Stimulated activated CD8-positive, alpha-beta memory T cell treated with anti-CD3 and anti-CD28 coated beads, Interleukin-7, amount 100 ng/mL, for 1 hour (primary cell): ENCODE data around the gene RBM24.
"Not testable (repeated sequence)": the region's sequence is repeated elsewhere in the genome, so short reads cannot be mapped to it uniquely, and the experiment has no call there.

ENCODE experiments used
- DNase-seq, 2 donors: peaks; one replicate each; pipeline ENCODE4 v3.0.0-alpha.2; 2020; ENCODE audit warnings: low read depth in 2 of 2

RBM24 gene

GRCh38 chr6:17291778-17292177 lies 10.6 kb downstream of the RBM24 start:
- DNase-seq, result no peak

- DNase-seq, result no peak
These were observed 11.5 kb downstream of the RBM24 start for GRCh38 chr6:17292600-17293133.

GRCh38 chr6:17293395-17293794 lies 12.2 kb downstream of the RBM24 start:
- DNase-seq, result no peak

DNA sequence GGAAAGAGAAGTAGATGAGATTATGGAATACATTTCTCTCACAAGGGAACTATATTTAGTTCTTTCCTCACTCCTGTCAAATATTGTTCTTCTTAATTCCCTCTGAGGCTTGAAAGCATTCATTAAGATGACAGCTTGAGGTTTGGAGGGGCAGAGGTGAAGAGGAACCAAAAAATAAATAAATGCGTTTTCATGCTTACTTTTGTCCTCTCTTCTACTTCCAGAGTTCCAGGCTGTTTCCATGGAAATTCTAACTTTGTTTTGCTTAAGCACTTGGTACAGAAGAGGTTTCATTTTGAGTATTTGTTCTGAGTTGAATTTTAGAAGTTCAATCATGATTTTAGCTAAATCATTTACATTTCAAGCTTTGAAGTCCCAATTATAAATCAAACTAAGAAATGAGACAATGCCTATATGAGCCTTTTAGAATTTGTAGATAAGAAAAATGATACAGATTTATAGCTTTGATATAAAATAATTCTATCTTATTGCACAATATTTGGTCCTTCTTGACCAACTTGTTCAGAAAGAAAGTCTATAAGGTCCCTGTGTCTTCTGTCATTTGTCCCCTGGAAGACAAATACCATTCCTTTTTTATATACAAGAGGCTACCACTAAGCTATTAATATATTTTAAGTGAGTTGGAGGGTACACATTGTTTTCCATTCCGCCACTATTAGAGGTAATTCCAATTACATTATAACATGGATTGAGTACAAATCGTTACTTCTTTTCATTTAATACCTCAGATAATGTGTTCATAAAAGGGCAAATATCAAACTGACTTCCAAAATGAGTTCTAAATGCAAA lies 16.3 kb downstream of the RBM24 start:
- DNase-seq, result no peak

DNA sequence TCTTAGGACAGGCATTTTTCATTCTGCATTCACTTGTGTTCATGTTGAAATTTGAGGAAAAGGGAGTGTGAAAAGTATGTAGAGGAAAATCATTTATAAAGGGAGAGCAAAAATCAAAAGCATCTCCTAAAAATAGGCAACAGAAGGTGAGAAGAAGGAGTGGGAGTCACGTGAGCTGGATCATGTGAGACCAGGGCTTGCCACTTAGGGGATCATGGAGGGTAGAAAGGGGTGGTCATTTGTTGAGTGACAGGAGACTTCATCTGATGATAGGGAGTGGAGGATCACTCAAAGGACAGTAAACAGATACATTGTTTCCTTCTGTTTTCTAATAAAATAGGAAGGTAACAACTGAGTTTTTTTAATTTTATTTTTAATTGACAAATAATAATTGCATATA lies 17.1 kb downstream of the RBM24 start:
- no peak for DNase-seq

DNA sequence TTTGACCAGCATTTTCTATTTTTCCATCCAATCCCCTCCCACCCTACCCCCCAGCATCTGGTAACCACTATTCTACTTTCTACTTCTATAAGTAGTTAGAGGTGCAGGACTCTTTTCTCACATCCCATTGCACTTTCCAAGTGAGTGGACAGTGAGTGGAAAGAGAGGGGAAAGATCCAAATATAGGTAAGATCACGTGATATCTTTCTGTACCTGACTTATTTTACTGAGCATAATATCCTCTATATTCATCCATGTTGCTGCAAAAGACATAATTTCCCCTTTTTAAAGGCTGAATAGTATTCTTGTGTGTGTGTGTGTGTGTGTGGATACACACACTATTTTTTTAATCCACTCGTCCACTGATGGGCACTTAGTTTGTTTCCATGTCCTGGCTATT lies 18.1 kb downstream of the RBM24 start:
- no peak for DNase-seq

- DNase-seq, result no peak
These were observed 18.6 kb downstream of the RBM24 start for GRCh38 chr6:17299750-17300149.

DNA sequence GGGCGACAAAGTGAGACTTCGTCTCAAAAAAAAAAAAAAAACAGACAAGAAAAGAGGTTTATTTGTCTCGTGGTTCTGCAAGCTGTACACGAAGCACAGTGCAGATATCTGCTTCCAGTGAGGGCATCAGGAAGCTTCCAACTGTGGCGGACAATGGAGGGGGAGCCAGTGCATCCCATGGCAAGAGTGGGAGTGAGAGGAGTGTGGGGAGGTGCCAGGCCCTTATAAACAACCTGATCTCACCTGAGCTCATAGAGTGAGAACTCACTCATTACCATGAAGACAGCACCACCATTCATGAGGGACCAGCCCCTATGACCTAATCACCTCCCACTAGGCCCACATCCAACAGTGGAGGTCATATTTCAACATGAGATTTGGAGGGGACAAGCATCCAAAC lies 19.5 kb downstream of the RBM24 start:
- no peak for DNase-seq

- no peak for DNase-seq
These were observed 22.3 kb downstream of the RBM24 start for GRCh38 chr6:17303444-17303843.

DNA sequence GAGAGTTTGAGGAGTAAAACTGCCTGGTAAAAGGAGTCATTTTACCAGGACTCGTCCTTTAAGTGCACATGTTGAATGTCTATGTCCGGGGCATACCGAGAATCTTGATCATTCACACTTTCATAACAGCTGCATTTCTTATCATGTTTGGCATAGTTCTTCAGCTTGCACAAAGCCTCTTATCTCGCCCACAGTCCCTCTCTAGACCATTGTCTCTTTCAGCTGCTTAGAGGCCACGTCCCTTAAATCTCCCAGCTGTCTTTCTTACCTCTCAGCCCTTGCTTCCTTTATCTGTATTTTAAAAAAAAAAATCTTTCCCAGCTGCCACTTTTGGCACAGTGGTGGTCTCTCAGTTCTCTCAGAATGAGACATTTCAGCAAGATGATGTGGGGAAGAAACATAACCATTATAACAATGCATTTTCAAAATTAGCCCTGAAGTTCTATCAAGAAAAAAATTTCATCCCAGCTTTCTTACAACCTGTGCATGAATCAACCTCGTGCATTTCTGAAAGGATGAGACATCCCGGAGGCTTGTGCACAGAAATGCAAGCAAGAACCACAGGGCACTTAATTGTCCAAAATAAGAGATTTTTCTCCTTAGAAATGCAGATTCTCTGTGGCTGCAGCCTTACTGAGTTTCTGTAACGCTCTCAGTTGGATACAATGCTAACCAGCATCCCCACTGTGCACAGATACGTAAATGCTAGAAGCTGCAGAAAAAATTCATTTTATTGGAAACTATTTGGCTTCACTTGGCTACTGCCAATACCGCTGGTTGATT lies 24.2 kb downstream of the RBM24 start:
- DNase-seq, result no peak

- no peak for DNase-seq
These were observed 30.6 kb downstream of the RBM24 start for GRCh38 chr6:17311595-17312311.

- not testable (repeated sequence) for DNase-seq
These were observed 32.1 kb downstream of the RBM24 start for GRCh38 chr6:17313238-17313637.

GRCh38 chr6:17313971-17314370 lies 32.8 kb downstream of the RBM24 start:
- no peak for DNase-seq

GRCh38 chr6:17315262-17315661 lies 34.1 kb downstream of the RBM24 start:
- no peak for DNase-seq

- no peak for DNase-seq
These were observed 37.4 kb downstream of the RBM24 start for GRCh38 chr6:17318435-17319165.

DNA sequence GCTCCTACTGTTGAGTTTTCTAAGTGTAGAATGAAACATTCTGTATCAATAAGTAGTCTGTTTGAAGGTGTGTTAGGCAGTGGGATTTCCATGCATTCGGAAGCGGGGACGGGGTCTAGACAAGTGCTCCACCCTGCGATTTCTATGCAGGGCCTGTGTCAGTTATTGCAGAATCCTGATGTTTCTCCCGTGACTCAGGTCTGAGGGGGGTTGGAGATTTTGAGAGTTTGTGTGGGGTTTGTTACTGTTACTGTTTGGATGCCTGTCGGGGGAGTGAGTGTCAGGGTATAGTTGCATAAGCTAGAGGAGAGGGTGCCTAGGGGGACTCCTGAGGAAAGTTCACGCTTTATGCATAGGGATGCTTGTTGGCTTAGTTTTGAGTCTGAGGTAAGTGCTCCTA lies 39.1 kb downstream of the RBM24 start:
- not testable (repeated sequence) for DNase-seq

GRCh38 chr6:17331238-17331637 lies 50.1 kb downstream of the RBM24 start:
- no peak for DNase-seq

GRCh38 chr6:17334265-17334664 lies 53.1 kb downstream of the RBM24 start:
- no peak for DNase-seq

DNA sequence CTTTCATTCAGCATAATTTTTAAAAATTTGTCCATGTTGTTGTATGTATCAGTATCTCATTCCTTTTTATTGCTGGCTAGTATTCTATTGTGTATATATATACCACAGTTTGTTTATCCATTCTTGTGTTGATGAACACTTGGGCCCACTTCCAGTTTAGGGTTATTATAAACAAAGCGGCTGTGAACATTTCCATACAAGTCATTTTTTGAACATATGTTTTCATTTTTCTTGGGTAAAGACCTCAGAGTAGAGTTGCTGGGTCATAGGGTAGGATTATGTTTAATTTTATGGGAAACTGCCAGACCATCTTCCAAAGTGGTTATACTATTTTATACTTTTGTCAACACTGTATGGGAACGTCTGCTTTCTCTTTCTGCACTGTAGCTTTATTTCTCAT lies 55.3 kb downstream of the RBM24 start:
- no peak for DNase-seq

DNA sequence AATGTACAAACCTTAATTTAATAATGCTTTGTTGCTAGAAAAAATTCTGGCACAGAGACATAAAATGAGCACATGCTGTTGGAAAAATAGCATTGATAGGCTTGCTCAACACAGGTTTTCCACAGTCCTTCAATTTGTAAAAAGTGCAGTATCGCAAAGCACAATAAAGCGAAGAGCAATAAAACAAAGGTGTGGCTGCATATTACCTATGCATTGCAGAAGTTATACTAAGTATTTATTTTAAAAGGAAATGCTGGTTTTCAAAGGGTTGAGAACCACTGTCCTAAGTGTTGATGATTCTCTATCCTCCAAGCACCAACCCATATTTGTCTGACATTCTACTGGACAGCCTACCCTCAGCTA lies 58.1 kb downstream of the RBM24 start:
- DNase-seq, result no peak

DNA sequence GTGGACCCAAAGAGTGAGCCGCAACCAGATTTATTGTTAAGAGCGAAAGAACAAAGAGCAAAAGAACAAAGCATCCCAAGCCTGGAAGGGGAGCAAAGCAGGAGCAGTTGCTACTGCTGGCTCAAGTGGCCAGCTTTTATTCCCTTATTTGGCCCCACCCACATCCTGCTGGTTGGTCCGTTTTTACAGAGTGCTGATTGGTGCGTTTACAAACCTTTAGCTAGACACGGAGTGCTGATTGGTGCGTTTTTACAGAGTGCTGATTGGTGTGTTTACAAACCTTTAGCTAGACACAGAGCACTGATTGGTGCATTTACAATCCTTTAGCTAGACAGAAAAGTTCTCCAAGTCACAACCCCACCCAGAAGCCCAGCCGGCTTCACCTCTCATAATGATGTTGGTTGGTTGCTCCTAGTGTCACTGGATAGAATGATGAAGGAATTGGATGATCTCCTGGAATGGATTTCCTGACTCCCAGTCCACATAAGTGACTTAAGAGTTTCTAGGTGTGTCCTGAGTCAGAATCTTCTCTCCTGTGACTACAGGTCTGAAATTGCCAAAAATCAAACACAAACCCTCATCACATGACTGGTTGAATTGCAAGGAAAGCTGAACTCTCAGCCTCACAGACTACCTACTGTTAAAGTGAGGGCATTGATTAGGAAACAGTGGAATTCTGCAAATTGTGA lies 60.1 kb downstream of the RBM24 start:
- DNase-seq, result no peak
